Astrocyte (in vitro differentiated cells and primary cell): Measurements from ENCODE around the gene CALCR. TPM values are rescaled to one million over a fixed set of nuclear protein-coding genes. Genes with fewer than 3 reads are reported as not detected.

Experiments used
- DNase-seq: peaks from one replicate; pipeline ENCODE4 v3.0.0-alpha.2; 2010; ENCODE audit warnings: low read depth
- FAIRE-seq: peaks from 2 replicates; lab custom pipeline; 2011; peaks lifted over from hg19 to GRCh38; lab: Jason Lieb, UNC
- H2AFZ ChIP-seq: 2 replicates; pipeline ENCODE4 v1.6.0; 2012; ENCODE audit warnings: low read depth, low read length, inconsistent platforms
- H3K27ac ChIP-seq: 2 replicates; pipeline ENCODE4 v1.5.1; 2011; ENCODE audit warnings: low read depth, low read length, inconsistent platforms
- H3K27me3 ChIP-seq: 2 replicates; pipeline ENCODE4 v1.6.0; 2011; ENCODE audit warnings: low read length, inconsistent platforms; ENCODE audit not compliant: insufficient read depth
- H3K36me3 ChIP-seq: 2 replicates; pipeline ENCODE4 v1.5.1; 2011; ENCODE audit warnings: low read length, inconsistent platforms; ENCODE audit not compliant: insufficient read depth
- H3K4me1 ChIP-seq: 2 replicates; pipeline ENCODE4 v1.5.1; 2011; ENCODE audit warnings: low read length, inconsistent platforms; ENCODE audit not compliant: insufficient read depth
- H3K4me2 ChIP-seq: 2 replicates; pipeline ENCODE4 v1.6.0; 2012; ENCODE audit warnings: low read length, inconsistent platforms
- H3K4me3 ChIP-seq: 2 replicates; pipeline ENCODE4 v1.5.1; 2011; ENCODE audit warnings: low read depth, mild to moderate bottlenecking, low read length, inconsistent platforms; ENCODE audit not compliant: insufficient read depth
- H3K79me2 ChIP-seq: 2 replicates; pipeline ENCODE4 v1.6.0; 2012; ENCODE audit warnings: mild to moderate bottlenecking, low read length, inconsistent platforms; ENCODE audit not compliant: insufficient read depth
- H3K9ac ChIP-seq: 2 replicates; pipeline ENCODE4 v1.6.0; 2012; ENCODE audit warnings: mild to moderate bottlenecking, low read length, inconsistent platforms
- H3K9me3 ChIP-seq: 2 replicates; pipeline ENCODE4 v1.5.1; 2012; ENCODE audit warnings: low read depth, mild to moderate bottlenecking, low read length, inconsistent platforms; ENCODE audit not compliant: insufficient read depth
- H4K20me1 ChIP-seq: 2 replicates; pipeline ENCODE4 v1.6.0; 2012; ENCODE audit warnings: low read length, inconsistent platforms; ENCODE audit not compliant: insufficient read depth
- H3K27ac Mint-ChIP-seq: one replicate; pipeline ENCODE4 v1.8.0; 2021; ENCODE audit warnings: mild to moderate bottlenecking, mixed read lengths; ENCODE audit not compliant: unreplicated experiment
- H3K27me3 Mint-ChIP-seq: one replicate; pipeline ENCODE4 v1.8.0; 2021; ENCODE audit warnings: low read depth, mixed read lengths; ENCODE audit not compliant: unreplicated experiment
- H3K36me3 Mint-ChIP-seq: one replicate; pipeline ENCODE4 v1.8.0; 2021; ENCODE audit warnings: low read depth, mixed read lengths; ENCODE audit not compliant: unreplicated experiment
- H3K4me1 Mint-ChIP-seq: one replicate; pipeline ENCODE4 v1.8.0; 2021; ENCODE audit warnings: low read depth, mixed read lengths; ENCODE audit not compliant: unreplicated experiment
- H3K4me3 Mint-ChIP-seq: one replicate; pipeline ENCODE4 v1.8.0; 2021; ENCODE audit warnings: mild to moderate bottlenecking, moderate library complexity, mixed read lengths; ENCODE audit not compliant: unreplicated experiment
- H3K9me3 Mint-ChIP-seq: one replicate; pipeline ENCODE4 v1.8.0; 2021; ENCODE audit warnings: mild to moderate bottlenecking, mixed read lengths; ENCODE audit not compliant: unreplicated experiment
- EZH2 ChIP-seq: IDR thresholded peaks from 2 replicates; pipeline ENCODE4 v1.6.1; 2012; ENCODE audit warnings: mild to moderate bottlenecking, low read length, inconsistent platforms; ENCODE audit not compliant: insufficient read depth
- total RNA-seq: library from RNA; stranded (reverse); gene quantifications from 2 replicates; pipeline ENCODE4 v1.2.1, GENCODE V29; 2021
- TF ChIP-seq, protein P1 (sequence below): IDR thresholded peaks from 2 replicates; pipeline ENCODE4 v1.5.1; 2011; ENCODE audit warnings: low read depth, mild to moderate bottlenecking, inconsistent platforms, low read length, moderate library complexity; ENCODE audit not compliant: insufficient read depth

CALCR gene
- total RNA-seq, 1 donor from 2014 or later: 5.4 TPM

DNA sequence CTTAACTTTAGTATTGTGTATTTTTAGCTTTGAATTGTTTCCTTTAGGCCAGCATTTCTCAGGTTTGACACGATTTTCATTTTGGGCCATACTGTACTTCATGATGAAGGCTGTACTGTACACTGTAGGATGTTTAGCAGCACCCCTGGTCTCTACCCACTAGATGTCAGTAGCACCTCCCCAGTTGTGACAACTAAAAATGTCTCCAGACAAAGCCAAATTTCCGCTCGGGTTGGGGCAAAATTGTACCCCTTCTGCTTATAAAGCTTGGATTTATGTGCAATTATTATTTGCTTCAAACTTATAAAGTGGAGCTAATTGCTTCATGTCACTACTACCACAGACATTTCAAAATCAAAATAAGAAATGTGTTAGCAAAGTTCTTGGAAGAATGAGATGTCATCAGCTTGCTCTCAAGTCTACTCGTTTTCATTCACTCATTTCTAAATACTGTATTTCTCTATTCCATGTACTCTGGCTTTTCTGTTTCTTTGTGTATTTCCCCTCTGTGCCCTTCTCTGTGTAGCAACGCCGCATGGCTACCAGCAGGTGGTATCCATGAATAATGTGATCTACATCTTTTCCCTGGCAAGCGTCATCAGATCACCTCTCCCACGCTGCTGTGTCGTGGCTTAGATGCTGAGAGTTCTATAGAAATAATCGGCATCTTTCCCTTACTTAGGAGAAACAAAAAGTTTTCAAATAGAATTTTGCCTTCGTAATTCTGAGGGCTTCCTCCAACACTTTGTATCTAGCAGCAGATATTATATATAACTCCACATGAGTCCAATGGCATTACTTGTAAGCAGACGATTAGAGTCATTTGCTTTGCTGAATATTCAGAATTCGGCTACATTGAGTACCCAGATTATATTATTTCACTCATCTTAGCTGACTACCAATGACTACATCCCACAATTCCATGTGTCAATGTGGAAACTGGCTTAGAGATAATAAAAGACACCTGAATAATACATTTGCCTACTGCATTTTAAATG lies 47.8 kb upstream of the CALCR start:
- H3K36me3 Mint-ChIP-seq: no peaks in the 10 kb centered on the region
- no peaks in the 10 kb centered on the region for H3K27me3 Mint-ChIP-seq
- H3K27me3 ChIP-seq: no peaks in the 10 kb centered on the region
- H3K4me3 ChIP-seq: no peak overlapping the region
- no peak overlapping the region for H3K9ac ChIP-seq
- H3K9me3 ChIP-seq: no peaks in the 10 kb centered on the region
- no peak overlapping the region for H3K27ac ChIP-seq
- H3K4me1 Mint-ChIP-seq: peaks cover 5% of the 10 kb centered on the region
- no peak overlapping the region for H3K4me3 Mint-ChIP-seq
- H3K79me2 ChIP-seq: no peaks in the 10 kb centered on the region
- TF ChIP-seq, protein P1, sequence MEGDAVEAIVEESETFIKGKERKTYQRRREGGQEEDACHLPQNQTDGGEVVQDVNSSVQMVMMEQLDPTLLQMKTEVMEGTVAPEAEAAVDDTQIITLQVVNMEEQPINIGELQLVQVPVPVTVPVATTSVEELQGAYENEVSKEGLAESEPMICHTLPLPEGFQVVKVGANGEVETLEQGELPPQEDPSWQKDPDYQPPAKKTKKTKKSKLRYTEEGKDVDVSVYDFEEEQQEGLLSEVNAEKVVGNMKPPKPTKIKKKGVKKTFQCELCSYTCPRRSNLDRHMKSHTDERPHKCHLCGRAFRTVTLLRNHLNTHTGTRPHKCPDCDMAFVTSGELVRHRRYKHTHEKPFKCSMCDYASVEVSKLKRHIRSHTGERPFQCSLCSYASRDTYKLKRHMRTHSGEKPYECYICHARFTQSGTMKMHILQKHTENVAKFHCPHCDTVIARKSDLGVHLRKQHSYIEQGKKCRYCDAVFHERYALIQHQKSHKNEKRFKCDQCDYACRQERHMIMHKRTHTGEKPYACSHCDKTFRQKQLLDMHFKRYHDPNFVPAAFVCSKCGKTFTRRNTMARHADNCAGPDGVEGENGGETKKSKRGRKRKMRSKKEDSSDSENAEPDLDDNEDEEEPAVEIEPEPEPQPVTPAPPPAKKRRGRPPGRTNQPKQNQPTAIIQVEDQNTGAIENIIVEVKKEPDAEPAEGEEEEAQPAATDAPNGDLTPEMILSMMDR: peak; percentile 36
- TF ChIP-seq EZH2: no peak
- FAIRE-seq (peak; percentile 26), DNase-seq (peak; percentile 8)
- H3K9me3 Mint-ChIP-seq: no peaks in the 10 kb centered on the region
- H4K20me1 ChIP-seq: no peaks in the 10 kb centered on the region
- no peak overlapping the region for H3K27ac Mint-ChIP-seq
- no peaks in the 10 kb centered on the region for H3K36me3 ChIP-seq
- H2AFZ ChIP-seq: no peak overlapping the region
- H3K4me2 ChIP-seq: peak overlapping the region; percentile 6
- no peaks in the 10 kb centered on the region for H3K4me1 ChIP-seq

GRCh38 chr7:93620864-93621263 lies 46.3 kb upstream of the CALCR start:
- H2AFZ ChIP-seq: no peak overlapping the region
- no peaks in the 10 kb centered on the region for H4K20me1 ChIP-seq
- H3K9ac ChIP-seq: no peak overlapping the region
- no peaks in the 10 kb centered on the region for H3K79me2 ChIP-seq
- Mint-ChIP-seq H3K27ac (no peak overlapping the region), H3K27me3 (no peaks in the 10 kb centered on the region), H3K4me3 (no peak overlapping the region), H3K36me3 (no peaks in the 10 kb centered on the region), H3K9me3 (no peaks in the 10 kb centered on the region), H3K4me1 (peaks cover 5% of the 10 kb centered on the region)
- no peaks in the 10 kb centered on the region for H3K9me3 ChIP-seq
- H3K27me3 ChIP-seq: no peaks in the 10 kb centered on the region
- TF ChIP-seq, protein P1: no peak
- no peak for TF ChIP-seq EZH2
- H3K27ac ChIP-seq: no peak overlapping the region
- no peak overlapping the region for H3K4me3 ChIP-seq
- DNase-seq (no peak), FAIRE-seq (no peak)
- H3K4me2 ChIP-seq: no peak overlapping the region
- no peaks in the 10 kb centered on the region for H3K4me1 ChIP-seq
- no peaks in the 10 kb centered on the region for H3K36me3 ChIP-seq

DNA sequence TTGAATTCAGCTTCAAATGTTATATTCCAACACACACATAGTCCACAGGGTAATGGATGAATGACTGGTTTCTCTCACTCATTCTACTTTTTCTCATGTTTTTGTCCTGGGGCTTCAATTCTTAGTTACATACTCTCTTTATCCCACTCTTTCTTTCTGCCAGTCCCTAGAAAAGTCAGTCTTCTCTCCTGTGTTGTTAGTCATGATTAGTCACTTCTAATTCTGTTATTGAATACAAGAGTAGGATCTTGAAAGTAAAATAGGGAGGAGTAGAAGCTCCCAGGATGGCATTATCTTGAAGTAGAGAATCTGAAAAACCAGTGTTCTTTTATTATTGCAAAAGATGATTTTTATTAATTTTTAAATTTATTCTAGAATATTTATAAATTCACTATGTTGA lies 45.5 kb upstream of the CALCR start:
- no peak for TF ChIP-seq EZH2
- TF ChIP-seq, protein P1: no peak
- Histone ChIP-seq H3K4me3 (no peak overlapping the region), H3K36me3 (no peaks in the 10 kb centered on the region), H3K4me2 (no peak overlapping the region), H3K9me3 (no peaks in the 10 kb centered on the region), H3K27ac (no peak overlapping the region), H3K9ac (no peak overlapping the region), H4K20me1 (no peaks in the 10 kb centered on the region), H3K4me1 (no peaks in the 10 kb centered on the region), H3K27me3 (no peaks in the 10 kb centered on the region), H2AFZ (no peak overlapping the region), H3K79me2 (no peaks in the 10 kb centered on the region)
- Mint-ChIP-seq H3K27ac (no peak overlapping the region), H3K27me3 (no peaks in the 10 kb centered on the region), H3K9me3 (no peaks in the 10 kb centered on the region), H3K4me3 (no peak overlapping the region), H3K36me3 (no peaks in the 10 kb centered on the region), H3K4me1 (peaks cover 5% of the 10 kb centered on the region)
- FAIRE-seq (peak; percentile 37), DNase-seq (no peak)
